Hepatocyte (in vitro differentiated cells): Measurements from ENCODE around the gene C2CD3. TPM values are rescaled to one million over a fixed set of nuclear protein-coding genes. Genes with fewer than 3 reads are reported as not detected.

Experiments used
- DNase-seq: peaks from one replicate; pipeline ENCODE4 v3.0.0-alpha.2; 2016; ENCODE audit warnings: low spot score
- H2AFZ ChIP-seq: fragments of 200-600 bp; sonication (generic); 2 replicates; pipeline ENCODE4 v1.6.0; 2016; ENCODE audit warnings: antibody characterized with exemption, mild to moderate bottlenecking
- H3K27ac ChIP-seq: fragments of 200-600 bp; sonication (generic); 2 replicates; pipeline ENCODE4 v1.5.1; 2016; ENCODE audit warnings: mild to moderate bottlenecking
- H3K27me3 ChIP-seq: fragments of 200-600 bp; sonication (generic); 2 replicates; pipeline ENCODE4 v1.6.1; 2016
- H3K36me3 ChIP-seq: fragments of 200-600 bp; sonication (generic); replicated peaks from 2 replicates; pipeline ENCODE4 v1.5.1; 2016; ENCODE audit warnings: low read depth; ENCODE audit not compliant: insufficient read depth
- H3K4me1 ChIP-seq: fragments of 200-600 bp; sonication (generic); 2 replicates; pipeline ENCODE4 v1.5.1; 2016; ENCODE audit warnings: mild to moderate bottlenecking, moderate library complexity; ENCODE audit not compliant: insufficient read depth
- H3K4me2 ChIP-seq: fragments of 200-600 bp; sonication (generic); 2 replicates; pipeline ENCODE4 v1.6.0; 2016
- H3K4me3 ChIP-seq: fragments of 200-600 bp; sonication (generic); 2 replicates; pipeline ENCODE4 v1.5.1; 2016; ENCODE audit warnings: mild to moderate bottlenecking
- H3K79me2 ChIP-seq: fragments of 200-600 bp; sonication (generic); 2 replicates; pipeline ENCODE4 v1.6.0; 2017; ENCODE audit warnings: mild to moderate bottlenecking
- H3K9me2 ChIP-seq: fragments of 200-600 bp; sonication (generic); replicated peaks from 2 replicates; pipeline ENCODE4 v1.6.0; 2017; ENCODE audit warnings: mild to moderate bottlenecking; ENCODE audit not compliant: insufficient read depth
- H3K9me3 ChIP-seq: fragments of 200-600 bp; sonication (generic); 2 replicates; pipeline ENCODE4 v1.5.1; 2016; ENCODE audit warnings: low read depth, mild to moderate bottlenecking
- H4K20me1 ChIP-seq: fragments of 200-600 bp; sonication (generic); 2 replicates; pipeline ENCODE4 v1.6.0; 2016; ENCODE audit warnings: mild to moderate bottlenecking; ENCODE audit not compliant: insufficient read depth, poor library complexity, severe bottlenecking
- EZH2 ChIP-seq: fragments of 200-600 bp; sonication (generic); IDR thresholded peaks from 2 replicates; pipeline ENCODE4 v1.6.1; 2016; ENCODE audit warnings: antibody characterized with exemption, mild to moderate bottlenecking, borderline replicate concordance
- EZH2phosphoT487 ChIP-seq: fragments of 200-600 bp; sonication (generic); IDR thresholded peaks from one replicate; pipeline ENCODE4 v1.6.1; 2018; ENCODE audit warnings: antibody characterized with exemption, mild to moderate bottlenecking, low read depth, moderate library complexity; ENCODE audit not compliant: unreplicated experiment, severe bottlenecking
- WGBS: methylation state at CpG from one replicate; pipeline ENCODE4 v1.1.6; 2016; ENCODE audit warnings: low lambda C conversion rate; ENCODE audit errors: missing lambda C conversion rate; 5-methylcytosine and 5-hydroxymethylcytosine counted together
- polyA plus RNA-seq: library from polyadenylated mRNA; unstranded; fragments of >200 nt; fragmentation: Nextera tagmentation; extraction: Ambion mirVana; gene quantifications from 2 replicates; pipeline ENCODE4 v1.2.1, GENCODE V29; 2016
- total RNA-seq: library from RNA; depleted of rRNA; stranded (reverse); fragments of >200 nt; gene quantifications from 2 replicates; pipeline ENCODE4 v1.2.3, GENCODE V29; 2014
- TF ChIP-seq, protein P1 (sequence below): fragments of 200-600 bp; sonication (generic); IDR thresholded peaks from 2 replicates; pipeline ENCODE4 v1.5.1; 2016; ENCODE audit warnings: antibody characterized with exemption, mild to moderate bottlenecking; ENCODE audit not compliant: poor library complexity

Gene C2CD3
- total and polyA plus RNA-seq, 2 experiments from 2014 or later, result 9.8 to 16.3 TPM

- 84% methylated on average over 8 of the region's 8 CpGs for WGBS
- Histone ChIP-seq H3K79me2 (no peaks in the 10 kb centered on the region), H3K4me3 (no peak overlapping the region), H3K36me3 (no peaks in the 10 kb centered on the region), H3K9me3 (no peaks in the 10 kb centered on the region), H3K27me3 (no peaks in the 10 kb centered on the region), H3K27ac (no peak overlapping the region), H2AFZ (no peak overlapping the region), H4K20me1 (no peaks in the 10 kb centered on the region), H3K4me2 (no peak overlapping the region), H3K4me1 (no peaks in the 10 kb centered on the region), H3K9me2 (no peaks in the 10 kb centered on the region)
- DNase-seq, result no peak
- no peak for TF ChIP-seq EZH2
- no peak for TF ChIP-seq EZH2phosphoT487
- TF ChIP-seq, protein P1, sequence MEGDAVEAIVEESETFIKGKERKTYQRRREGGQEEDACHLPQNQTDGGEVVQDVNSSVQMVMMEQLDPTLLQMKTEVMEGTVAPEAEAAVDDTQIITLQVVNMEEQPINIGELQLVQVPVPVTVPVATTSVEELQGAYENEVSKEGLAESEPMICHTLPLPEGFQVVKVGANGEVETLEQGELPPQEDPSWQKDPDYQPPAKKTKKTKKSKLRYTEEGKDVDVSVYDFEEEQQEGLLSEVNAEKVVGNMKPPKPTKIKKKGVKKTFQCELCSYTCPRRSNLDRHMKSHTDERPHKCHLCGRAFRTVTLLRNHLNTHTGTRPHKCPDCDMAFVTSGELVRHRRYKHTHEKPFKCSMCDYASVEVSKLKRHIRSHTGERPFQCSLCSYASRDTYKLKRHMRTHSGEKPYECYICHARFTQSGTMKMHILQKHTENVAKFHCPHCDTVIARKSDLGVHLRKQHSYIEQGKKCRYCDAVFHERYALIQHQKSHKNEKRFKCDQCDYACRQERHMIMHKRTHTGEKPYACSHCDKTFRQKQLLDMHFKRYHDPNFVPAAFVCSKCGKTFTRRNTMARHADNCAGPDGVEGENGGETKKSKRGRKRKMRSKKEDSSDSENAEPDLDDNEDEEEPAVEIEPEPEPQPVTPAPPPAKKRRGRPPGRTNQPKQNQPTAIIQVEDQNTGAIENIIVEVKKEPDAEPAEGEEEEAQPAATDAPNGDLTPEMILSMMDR, result no peak
These were observed 113.3 kb downstream of the C2CD3 start for GRCh38 chr11:74057249-74058151.

DNA sequence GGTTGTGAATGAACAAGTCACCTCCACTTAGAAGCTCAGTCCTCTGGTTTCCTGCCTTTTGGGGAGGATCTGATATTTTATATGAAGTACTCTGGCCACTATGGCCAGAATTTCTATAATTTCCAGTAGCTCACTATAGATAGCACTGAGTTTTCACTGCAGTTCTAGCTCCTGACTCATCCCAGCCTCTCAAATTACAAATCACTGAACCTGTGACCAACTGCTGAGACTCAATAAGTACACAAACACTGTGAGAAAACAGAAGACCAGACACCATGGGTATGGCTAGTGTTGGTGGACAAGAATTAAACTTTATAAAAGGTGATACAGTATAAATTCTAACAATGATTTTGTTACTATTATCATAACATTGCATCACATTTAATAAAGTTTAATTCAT lies 114.9 kb downstream of the C2CD3 start:
- Histone ChIP-seq H3K9me2 (no peaks in the 10 kb centered on the region), H3K9me3 (no peaks in the 10 kb centered on the region), H3K79me2 (no peaks in the 10 kb centered on the region), H3K27me3 (no peaks in the 10 kb centered on the region), H2AFZ (no peak overlapping the region), H4K20me1 (no peaks in the 10 kb centered on the region), H3K4me1 (no peaks in the 10 kb centered on the region), H3K27ac (no peak overlapping the region), H3K4me2 (no peak overlapping the region), H3K4me3 (no peak overlapping the region), H3K36me3 (no peaks in the 10 kb centered on the region)
- DNase-seq, result no peak
- TF ChIP-seq EZH2 (no peak), EZH2phosphoT487 (no peak)
- TF ChIP-seq, protein P1, result no peak

- 94% methylated on average over 3 of the region's 3 CpGs for WGBS
- Histone ChIP-seq H3K27ac (no peak overlapping the region), H3K4me1 (no peaks in the 10 kb centered on the region), H2AFZ (no peak overlapping the region), H3K4me2 (no peak overlapping the region), H3K36me3 (no peaks in the 10 kb centered on the region), H3K4me3 (no peak overlapping the region), H3K27me3 (no peaks in the 10 kb centered on the region), H4K20me1 (no peaks in the 10 kb centered on the region), H3K9me3 (no peaks in the 10 kb centered on the region), H3K79me2 (no peaks in the 10 kb centered on the region), H3K9me2 (no peaks in the 10 kb centered on the region)
- no peak for DNase-seq
- TF ChIP-seq EZH2phosphoT487 (no peak), EZH2 (no peak)
- TF ChIP-seq, protein P1, result no peak
These were observed 120.3 kb downstream of the C2CD3 start for GRCh38 chr11:74050465-74050864.
